ENCODE measurements around the gene SGPP2. TPM values are rescaled to one million over a fixed set of nuclear protein-coding genes. Genes with fewer than 3 reads are reported as not detected.

Gene SGPP2
- total RNA-seq, 1 experiment from 2014 or later, result not detected

DNA sequence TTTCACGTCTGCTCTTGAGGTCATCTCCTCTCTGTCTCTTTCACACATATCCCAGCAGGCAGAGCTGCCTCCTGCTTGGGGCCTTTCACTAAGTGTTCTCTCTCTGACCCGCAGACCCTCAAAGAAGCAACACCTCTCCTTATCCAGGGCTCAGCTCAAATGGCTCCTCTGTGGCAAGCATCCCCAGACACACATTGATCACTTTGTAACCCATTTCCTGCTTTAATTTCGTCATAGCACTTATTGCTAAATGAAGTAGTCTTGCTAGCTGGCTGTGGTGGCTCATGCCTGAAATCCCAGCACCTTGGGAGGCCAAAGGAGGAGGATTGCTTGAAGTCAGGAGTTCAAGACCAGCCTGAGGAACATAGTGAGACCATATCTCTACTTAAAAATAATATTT lies 41.4 kb downstream of the SGPP2 start:
- no peaks in the 10 kb centered on the region for H3K36me3 ChIP-seq (ENCODE audit: low read depth, low read length)
- TF ChIP-seq EZH2phosphoT487 (IDR thresholded peaks at IDR 0.05; ENCODE audit: borderline replicate concordance, low read length) (no peak), EZH2 (IDR thresholded peaks at IDR 0.05; ENCODE audit: low read length, unreplicated experiment) (no peak)
- TF ChIP-seq, protein P1, sequence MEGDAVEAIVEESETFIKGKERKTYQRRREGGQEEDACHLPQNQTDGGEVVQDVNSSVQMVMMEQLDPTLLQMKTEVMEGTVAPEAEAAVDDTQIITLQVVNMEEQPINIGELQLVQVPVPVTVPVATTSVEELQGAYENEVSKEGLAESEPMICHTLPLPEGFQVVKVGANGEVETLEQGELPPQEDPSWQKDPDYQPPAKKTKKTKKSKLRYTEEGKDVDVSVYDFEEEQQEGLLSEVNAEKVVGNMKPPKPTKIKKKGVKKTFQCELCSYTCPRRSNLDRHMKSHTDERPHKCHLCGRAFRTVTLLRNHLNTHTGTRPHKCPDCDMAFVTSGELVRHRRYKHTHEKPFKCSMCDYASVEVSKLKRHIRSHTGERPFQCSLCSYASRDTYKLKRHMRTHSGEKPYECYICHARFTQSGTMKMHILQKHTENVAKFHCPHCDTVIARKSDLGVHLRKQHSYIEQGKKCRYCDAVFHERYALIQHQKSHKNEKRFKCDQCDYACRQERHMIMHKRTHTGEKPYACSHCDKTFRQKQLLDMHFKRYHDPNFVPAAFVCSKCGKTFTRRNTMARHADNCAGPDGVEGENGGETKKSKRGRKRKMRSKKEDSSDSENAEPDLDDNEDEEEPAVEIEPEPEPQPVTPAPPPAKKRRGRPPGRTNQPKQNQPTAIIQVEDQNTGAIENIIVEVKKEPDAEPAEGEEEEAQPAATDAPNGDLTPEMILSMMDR (conservative IDR thresholded peaks at IDR 0.05; ENCODE audit: low read depth, low read length), result no peak
- peaks cover 82% of the 10 kb centered on the region for H3K27me3 ChIP-seq (ENCODE audit: low read length)
- POLR2A ChIA-PET (ENCODE audit: unreplicated experiment), result no interaction called here
- no peaks in the 10 kb centered on the region for H3F3A ChIP-seq (ENCODE audit: low read length, unreplicated experiment)
- H3K4me3 ChIP-seq (ENCODE audit: low read length), result no peak overlapping the region
- no peak overlapping the region for H3K27ac ChIP-seq (ENCODE audit: low read length)
- H3K9me2 ChIP-seq (replicated peaks; ENCODE audit: low read length), result no peaks in the 10 kb centered on the region
- BruUV-seq (replicated peaks), result no TSS peak
- H2AFZ ChIP-seq (ENCODE audit: low read length), result no peak overlapping the region
- no peak overlapping the region for H3K9ac ChIP-seq (ENCODE audit: low read length)
- no peak overlapping the region for H3K4me2 ChIP-seq (ENCODE audit: low read length)
- H3K9me3 ChIP-seq (ENCODE audit: low read length), result no peaks in the 10 kb centered on the region
- no peaks in the 10 kb centered on the region for H3K4me1 ChIP-seq (ENCODE audit: insufficient read depth, low read length)
- H4K20me1 ChIP-seq (ENCODE audit: low read length), result no peaks in the 10 kb centered on the region
- DNase-seq (no peak), ATAC-seq (no peak)
- CTCF ChIA-PET, result no interaction called here
- intact Hi-C loops (cut with micrococcal nuclease), result no loop called here
- no peaks in the 10 kb centered on the region for H3K79me2 ChIP-seq (ENCODE audit: low read length)

DNA sequence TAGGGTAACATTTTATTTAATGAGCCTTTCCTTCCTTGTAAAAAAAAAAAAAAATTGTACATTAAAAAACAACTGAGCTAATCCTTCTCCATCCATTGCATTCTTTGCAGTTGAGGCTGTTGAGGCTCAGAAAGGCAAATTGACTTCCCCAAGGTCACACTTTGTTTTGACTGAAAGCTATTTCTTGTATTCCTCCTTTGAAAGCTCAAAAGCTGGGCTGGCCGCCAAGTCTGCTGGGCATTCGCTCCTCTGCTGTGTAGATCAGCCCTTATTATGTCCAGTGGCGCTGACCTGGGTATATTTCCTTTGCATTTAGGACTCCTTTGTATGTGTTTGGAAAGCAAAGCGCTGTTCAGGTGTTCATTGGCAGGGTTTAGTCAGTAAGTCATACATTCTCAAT lies 44.0 kb downstream of the SGPP2 start:
- Histone ChIP-seq H3K4me3 (ENCODE audit: low read length) (no peak overlapping the region), H3K9me2 (replicated peaks; ENCODE audit: low read length) (no peaks in the 10 kb centered on the region), H3K9me3 (ENCODE audit: low read length) (no peaks in the 10 kb centered on the region), H2AFZ (ENCODE audit: low read length) (no peak overlapping the region), H3K36me3 (ENCODE audit: low read depth, low read length) (no peaks in the 10 kb centered on the region), H3K4me2 (ENCODE audit: low read length) (no peak overlapping the region), H3K79me2 (ENCODE audit: low read length) (no peaks in the 10 kb centered on the region), H3K27me3 (ENCODE audit: low read length) (peaks cover 81% of the 10 kb centered on the region), H3K4me1 (ENCODE audit: insufficient read depth, low read length) (no peaks in the 10 kb centered on the region), H3K27ac (ENCODE audit: low read length) (no peak overlapping the region), H3F3A (ENCODE audit: low read length, unreplicated experiment) (no peaks in the 10 kb centered on the region), H3K9ac (ENCODE audit: low read length) (no peak overlapping the region), H4K20me1 (ENCODE audit: low read length) (no peaks in the 10 kb centered on the region)
- ATAC-seq (no peak), DNase-seq (no peak)
- no TSS peak for BruUV-seq (replicated peaks)
- intact Hi-C loops (cut with micrococcal nuclease), result no loop called here
- ChIA-PET POLR2A (ENCODE audit: unreplicated experiment) (no interaction called here), CTCF (no interaction called here)
- TF ChIP-seq EZH2 (IDR thresholded peaks at IDR 0.05; ENCODE audit: low read length, unreplicated experiment) (no peak), EZH2phosphoT487 (IDR thresholded peaks at IDR 0.05; ENCODE audit: borderline replicate concordance, low read length) (no peak)
- TF ChIP-seq, protein P1 (conservative IDR thresholded peaks at IDR 0.05; ENCODE audit: low read depth, low read length), result no peak

DNA sequence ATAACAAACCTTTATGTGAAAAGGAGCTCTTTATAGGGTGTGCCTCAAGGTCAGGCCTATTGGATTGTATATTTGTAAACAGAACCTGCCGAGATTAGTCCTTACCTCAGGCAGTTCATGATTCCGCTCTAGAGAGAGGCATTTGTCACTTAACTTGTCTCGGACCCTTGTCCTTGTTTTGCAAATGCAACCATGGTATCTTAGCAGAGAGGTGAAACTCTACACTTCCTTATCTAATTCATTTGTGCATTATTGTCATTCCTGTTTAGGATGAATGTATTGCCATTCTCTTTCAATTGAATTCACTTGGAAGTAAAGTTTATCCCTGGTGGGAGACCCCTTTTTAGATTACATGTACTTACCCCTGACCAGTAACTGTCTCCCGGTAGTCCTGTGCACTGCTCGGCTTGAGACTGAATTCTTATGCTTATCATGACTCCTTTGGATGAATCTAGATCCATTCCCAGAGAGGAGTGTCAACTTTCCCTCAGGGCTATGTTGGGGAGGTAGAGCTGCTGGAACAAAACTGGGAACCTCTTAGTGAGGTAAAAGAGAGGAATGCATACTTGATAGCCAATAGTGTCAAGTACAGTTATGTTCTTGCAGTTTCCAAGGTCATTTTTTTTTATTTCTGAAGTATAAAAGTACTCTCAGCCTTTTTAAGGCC lies 46.6 kb downstream of the SGPP2 start:
- no peak for TF ChIP-seq EZH2phosphoT487 (IDR thresholded peaks at IDR 0.05; ENCODE audit: borderline replicate concordance, low read length)
- TF ChIP-seq EZH2 (IDR thresholded peaks at IDR 0.05; ENCODE audit: low read length, unreplicated experiment), result no peak
- TF ChIP-seq, protein P1 (conservative IDR thresholded peaks at IDR 0.05; ENCODE audit: low read depth, low read length), result no peak
- H2AFZ ChIP-seq (ENCODE audit: low read length), result no peak overlapping the region
- H4K20me1 ChIP-seq (ENCODE audit: low read length), result no peaks in the 10 kb centered on the region
- POLR2A ChIA-PET (ENCODE audit: unreplicated experiment), result no interaction called here
- no peaks in the 10 kb centered on the region for H3F3A ChIP-seq (ENCODE audit: low read length, unreplicated experiment)
- BruUV-seq (replicated peaks), result no TSS peak
- H3K9me2 ChIP-seq (replicated peaks; ENCODE audit: low read length), result no peaks in the 10 kb centered on the region
- H3K79me2 ChIP-seq (ENCODE audit: low read length), result no peaks in the 10 kb centered on the region
- H3K27me3 ChIP-seq (ENCODE audit: low read length), result peaks cover 63% of the 10 kb centered on the region
- H3K27ac ChIP-seq (ENCODE audit: low read length), result no peak overlapping the region
- no peaks in the 10 kb centered on the region for H3K36me3 ChIP-seq (ENCODE audit: low read depth, low read length)
- CTCF ChIA-PET, result no interaction called here
- H3K4me1 ChIP-seq (ENCODE audit: insufficient read depth, low read length), result no peaks in the 10 kb centered on the region
- DNase-seq, result no peak
- no peak for ATAC-seq
- intact Hi-C loops (cut with micrococcal nuclease), result no loop called here
- no peak overlapping the region for H3K9ac ChIP-seq (ENCODE audit: low read length)
- no peak overlapping the region for H3K4me2 ChIP-seq (ENCODE audit: low read length)
- H3K4me3 ChIP-seq (ENCODE audit: low read length), result no peak overlapping the region
- H3K9me3 ChIP-seq (ENCODE audit: low read length), result no peaks in the 10 kb centered on the region

All from PC-3 (cell line).